ENCODE results near the gene WDR27.
A peak's percentile ranks its signal among the peaks of the same experiment; 100 is the strongest.
"Not testable (repeated sequence)": the region's sequence is repeated elsewhere in the genome, so short reads cannot be mapped to it uniquely, and the experiment has no call there.

WDR27 gene

DNA sequence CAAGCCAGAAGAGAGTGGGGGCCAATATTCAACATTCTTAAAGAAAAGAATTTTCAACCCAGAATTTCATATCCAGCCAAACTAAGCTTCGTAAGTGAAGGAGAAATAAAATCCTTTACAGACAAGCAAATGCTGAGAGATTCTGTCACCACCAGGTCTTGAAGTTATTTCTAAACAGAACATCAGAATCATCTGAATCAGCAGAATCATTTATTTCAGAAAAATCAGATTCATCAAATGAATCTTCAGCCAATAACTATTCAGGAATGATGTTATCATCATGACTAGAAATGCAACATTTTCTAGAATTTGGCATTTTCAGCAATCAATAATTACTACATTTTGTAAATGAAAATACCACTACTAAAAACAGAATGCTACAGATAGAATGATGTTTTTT, 100.7 kb downstream of the WDR27 start:
- not testable (repeated sequence) for DNase-seq (ENCODE audit: low read depth)

DNA sequence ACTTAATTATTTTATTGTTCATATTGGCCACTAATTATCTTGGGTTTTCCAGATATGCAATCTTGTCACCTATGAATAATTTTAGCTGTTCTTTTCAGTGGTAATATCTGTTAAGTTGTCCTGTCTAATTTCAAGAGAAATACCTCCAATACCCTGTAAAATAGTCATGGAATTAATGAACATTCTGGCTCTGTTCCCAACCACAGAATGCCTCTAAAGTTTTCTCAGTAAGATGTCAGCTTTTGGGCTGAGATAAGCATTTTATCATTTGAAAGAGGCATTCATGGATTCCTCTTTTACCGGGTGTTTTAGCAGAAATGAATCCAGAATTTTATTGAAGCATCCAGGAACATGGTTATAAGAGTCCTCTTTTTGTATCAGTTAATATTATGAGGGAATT, 109.3 kb downstream of the WDR27 start:
- DNase-seq (ENCODE audit: low read depth): peak; percentile 53

DNA sequence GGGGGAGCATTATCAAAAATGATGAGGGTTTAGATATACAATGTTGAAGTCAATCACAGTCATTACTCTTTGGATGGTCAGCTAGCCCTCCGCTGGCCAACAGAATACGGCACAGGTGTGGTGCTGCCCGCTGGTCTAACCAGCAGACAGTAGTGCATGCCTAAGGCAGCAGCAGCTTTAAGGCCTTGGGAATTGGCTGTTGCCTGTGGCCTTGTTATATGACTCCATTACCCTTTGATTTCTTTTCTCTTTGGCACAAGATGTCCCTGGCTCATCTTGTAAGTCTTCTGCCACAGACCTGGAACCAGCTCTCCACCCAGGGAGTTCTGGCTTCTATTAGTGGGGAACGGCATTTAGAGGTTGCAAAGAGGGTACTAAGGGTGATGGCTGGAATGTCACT, 110.2 kb downstream of the WDR27 start:
- DNase-seq (ENCODE audit: low read depth): no peak

- no peak for DNase-seq (ENCODE audit: low read depth)
Measured at GRCh38 chr6:169590376-169590939, 111.4 kb downstream of the WDR27 start.

DNA sequence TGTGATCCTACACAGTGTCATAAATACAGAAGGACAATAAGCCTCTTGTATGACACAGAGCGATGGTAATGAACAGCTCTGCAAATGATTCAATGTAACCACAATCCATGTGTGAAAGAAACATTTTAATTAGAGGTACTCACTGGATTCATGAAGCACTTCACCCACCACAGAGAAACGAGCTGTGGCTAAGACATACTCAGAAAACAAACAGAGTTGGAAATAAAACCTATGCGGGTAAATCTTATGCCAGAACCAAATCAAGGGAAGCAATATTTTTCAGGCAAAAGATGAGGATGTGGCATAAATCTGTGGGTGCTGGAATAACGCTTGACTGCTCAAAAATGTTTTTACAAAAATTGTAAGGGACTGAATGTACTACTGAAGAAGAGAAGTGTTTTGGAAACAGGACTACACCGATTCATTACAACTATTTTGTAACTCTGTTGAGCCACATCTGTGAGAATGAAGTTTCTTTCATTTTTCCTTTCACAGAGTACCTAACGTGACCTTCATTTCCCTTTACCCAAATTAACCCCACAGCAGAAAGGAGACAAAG, 112.1 kb downstream of the WDR27 start:
- peak; percentile 30 for DNase-seq (ENCODE audit: low read depth)

- peak; percentile 30 for DNase-seq (ENCODE audit: low read depth)
Measured at GRCh38 chr6:169589293-169589692, 112.5 kb downstream of the WDR27 start.

- no peak for DNase-seq (ENCODE audit: low read depth)
Measured at GRCh38 chr6:169587975-169588374, 113.9 kb downstream of the WDR27 start.

- no peak for DNase-seq (ENCODE audit: low read depth)
Measured at GRCh38 chr6:169583886-169584541, 117.8 kb downstream of the WDR27 start.

DNA sequence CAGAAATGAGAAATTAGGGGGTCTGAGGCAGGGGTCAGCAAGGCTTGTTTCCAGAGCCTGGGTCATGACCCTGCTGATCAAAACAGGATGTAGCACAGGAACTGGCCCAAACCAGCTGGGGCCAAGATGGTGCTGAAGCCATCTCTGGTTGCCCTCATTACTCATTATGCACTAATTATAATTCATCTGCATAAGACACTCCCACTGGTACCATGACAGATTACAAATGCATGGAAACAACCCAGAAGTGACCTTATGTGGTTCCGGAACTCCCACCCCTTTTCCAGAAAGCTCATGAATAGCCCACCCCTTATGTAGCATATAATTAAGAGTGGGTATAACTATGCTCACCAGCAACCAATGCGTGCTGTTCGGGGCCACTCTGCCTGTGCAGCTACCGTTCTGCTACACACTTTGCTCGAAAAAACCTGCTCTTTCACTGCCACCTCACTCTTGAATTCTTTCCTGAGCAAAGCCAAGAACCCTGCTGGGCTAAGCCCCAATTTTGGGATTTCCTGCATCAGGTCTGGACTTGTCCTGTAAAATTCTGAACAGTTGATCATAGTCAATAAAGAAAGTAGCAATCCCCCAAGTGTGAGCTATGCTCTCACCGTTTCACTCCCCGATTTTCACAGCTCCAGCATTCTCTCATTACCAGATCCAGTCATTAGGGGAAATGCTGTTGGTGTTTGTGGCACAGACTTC, 122.3 kb downstream of the WDR27 start:
- no peak for DNase-seq (ENCODE audit: low read depth)

DNA sequence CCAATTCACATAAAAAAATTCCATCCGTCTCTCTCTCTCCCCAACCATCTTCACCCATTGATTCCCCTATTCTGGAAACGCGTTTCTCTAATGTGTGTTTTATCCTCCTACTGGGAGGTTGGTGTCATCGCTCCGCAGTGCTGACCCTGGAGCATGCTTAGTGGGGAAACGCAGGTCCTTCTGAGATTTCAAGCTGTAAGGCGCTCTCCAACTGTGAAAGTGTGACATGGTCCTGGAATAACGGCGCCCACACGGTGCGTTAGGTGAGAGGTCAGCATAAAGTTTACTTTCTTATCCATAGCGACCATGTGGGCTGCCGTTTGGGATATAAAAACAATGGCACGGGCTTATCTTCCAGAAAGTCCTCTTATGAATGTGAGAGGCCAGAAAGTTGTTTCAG, 123.9 kb downstream of the WDR27 start:
- no peak for DNase-seq (ENCODE audit: low read depth)

DNA sequence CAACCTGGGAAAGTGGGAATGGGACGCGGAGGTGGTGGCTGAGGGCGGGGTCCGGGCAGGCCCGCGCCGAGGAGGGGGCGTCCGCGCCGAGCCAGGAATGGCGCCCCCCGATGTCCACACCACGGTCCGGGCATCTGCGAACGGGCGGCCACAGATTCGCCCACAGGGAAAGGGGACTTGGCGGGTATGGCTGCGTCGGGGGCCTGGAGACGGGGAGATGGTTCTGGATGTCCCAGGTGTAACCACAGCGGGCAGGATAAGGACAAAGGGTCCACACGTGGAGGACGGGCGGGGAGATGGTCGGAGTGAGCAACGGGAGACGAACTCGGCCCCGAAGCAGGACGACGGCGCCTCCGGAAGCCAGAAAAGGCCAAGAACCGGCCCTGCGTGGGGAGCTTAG, 124.6 kb downstream of the WDR27 start:
- DNase-seq (ENCODE audit: low read depth): no peak

GRCh38 chr6:169575821-169576220, 126.0 kb downstream of the WDR27 start:
- DNase-seq (ENCODE audit: low read depth): no peak

GRCh38 chr6:169575365-169575764, 126.5 kb downstream of the WDR27 start:
- no peak for DNase-seq (ENCODE audit: low read depth)

- DNase-seq (ENCODE audit: low read depth): no peak
Measured at GRCh38 chr6:169574420-169574819, 127.4 kb downstream of the WDR27 start.

GRCh38 chr6:169573883-169574282, 127.9 kb downstream of the WDR27 start:
- DNase-seq (ENCODE audit: low read depth): no peak

GRCh38 chr6:169571123-169571962, 130.5 kb downstream of the WDR27 start:
- peak; percentile 68 for DNase-seq (ENCODE audit: low read depth)

DNA sequence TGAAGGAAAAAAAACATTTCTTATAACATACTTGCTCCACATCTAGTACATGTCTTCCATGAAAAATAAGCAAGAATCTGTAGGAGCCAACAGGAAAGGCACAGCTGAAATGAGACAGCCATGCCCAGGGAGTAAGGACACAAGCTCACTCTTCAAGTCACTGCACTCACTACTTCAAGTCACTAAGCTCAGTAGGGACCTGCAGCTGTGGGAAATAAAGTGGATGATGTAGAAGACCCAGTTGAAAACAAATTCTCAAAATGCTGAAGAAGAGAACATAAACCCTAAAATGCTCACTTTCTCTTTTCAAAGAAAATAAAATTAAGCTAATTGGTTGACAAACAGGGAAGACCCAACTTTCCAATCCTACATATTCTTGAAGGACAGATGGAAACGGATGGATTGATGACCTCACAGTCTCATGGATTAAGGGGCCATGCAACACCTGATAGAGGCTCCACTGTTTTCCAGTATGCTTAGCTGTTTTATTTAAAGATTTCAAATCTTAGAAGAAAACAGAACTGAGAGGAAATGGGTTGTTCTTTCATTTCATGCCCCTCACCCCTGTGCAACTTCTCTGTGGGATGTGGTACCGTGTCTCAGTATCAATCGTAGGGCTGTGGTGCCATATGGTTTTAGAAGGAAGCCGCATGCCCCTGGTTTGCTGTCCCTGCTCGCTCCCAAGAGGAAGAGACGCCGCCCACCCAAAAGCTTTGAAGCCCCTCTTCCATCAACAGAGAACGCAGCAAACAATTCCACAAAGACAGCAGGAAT, 133.3 kb downstream of the WDR27 start:
- DNase-seq (ENCODE audit: low read depth): no peak

GRCh38 chr6:169567819-169568218, 134.0 kb downstream of the WDR27 start:
- no peak for DNase-seq (ENCODE audit: low read depth)

DNA sequence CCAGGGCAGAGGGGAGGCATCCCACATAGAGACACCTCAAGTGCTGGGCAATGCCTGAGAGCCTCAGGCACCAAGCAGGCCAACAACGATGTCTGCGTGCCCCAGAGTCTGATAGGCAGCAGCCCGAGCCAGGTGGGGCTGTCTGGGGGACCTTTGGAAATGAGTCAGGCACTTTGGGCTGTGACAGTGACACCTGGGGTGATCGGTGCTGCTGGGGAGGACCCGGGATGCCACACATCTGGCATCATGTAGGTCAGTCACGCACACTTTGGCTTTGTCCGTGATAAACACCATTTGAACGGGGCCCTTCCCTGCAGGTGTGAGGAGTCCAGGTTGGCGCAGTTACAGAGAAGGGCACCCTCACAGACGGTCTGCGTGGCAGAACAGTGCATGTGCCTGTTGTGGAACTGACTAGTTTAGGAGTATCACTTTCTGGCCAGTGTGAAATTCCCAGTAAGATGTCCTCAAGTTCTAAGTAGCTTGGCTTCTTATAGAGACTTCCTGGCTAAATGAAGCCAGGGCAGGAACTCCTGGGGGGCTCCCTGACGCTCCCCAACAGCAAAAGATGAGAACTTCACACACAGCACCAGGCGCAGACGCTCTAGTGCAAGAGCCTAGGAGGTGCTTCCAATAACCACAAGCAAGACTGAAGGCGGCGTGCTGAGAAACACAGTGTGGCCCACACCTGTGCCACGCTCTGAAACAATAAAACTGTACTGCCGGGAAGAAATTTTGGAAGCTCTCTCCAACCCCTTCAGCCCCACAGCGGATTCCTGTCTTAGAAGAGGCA, 134.7 kb downstream of the WDR27 start:
- DNase-seq (ENCODE audit: low read depth): no peak

- no peak for DNase-seq (ENCODE audit: low read depth)
Measured at GRCh38 chr6:169566319-169566718, 135.5 kb downstream of the WDR27 start.

Data from ELR (cell line).